PC-3 (cell line): ENCODE results near the gene MAML3.

Experiments
- CTCF ChIP-seq: fragments of 300-600 bp; sonication (generic); conservative IDR thresholded peaks from 2 replicates; pipeline ENCODE4 v1.5.1; 2017; ENCODE audit warnings: antibody characterized with exemption, low read depth, mild to moderate bottlenecking, low read length
- EZH2 ChIP-seq: fragments of 300-600 bp; sonication (generic); IDR thresholded peaks from one replicate; pipeline ENCODE4 v1.6.1; 2017; ENCODE audit warnings: antibody characterized with exemption, mild to moderate bottlenecking, low read length; ENCODE audit not compliant: unreplicated experiment

- TF ChIP-seq CTCF = no peak
- TF ChIP-seq EZH2 = no peak
Observed at GRCh38 chr4:139762720-139763119, 391.3 kb downstream of the MAML3 start.
